PFSK-1 (cell line): ENCODE measurements around the gene SERHL2.

Source experiments
- FOXP2 ChIP-seq: optimal IDR thresholded peaks from 2 replicates; pipeline ENCODE3; 2011; ENCODE audit warnings: borderline replicate concordance, control low read depth, inconsistent platforms; ENCODE audit not compliant: insufficient read depth; ENCODE audit errors: extremely low read length, extremely low read depth
- POLR2AphosphoS5 ChIP-seq: IDR thresholded peaks from 2 replicates; pipeline ENCODE4 v1.6.1; 2012; ENCODE audit warnings: low read depth, mild to moderate bottlenecking, control low read depth, low read length, moderate library complexity
- SIN3A ChIP-seq: IDR thresholded peaks from 2 replicates; pipeline ENCODE4 v1.6.1; 2012; ENCODE audit warnings: mild to moderate bottlenecking, low read length, moderate library complexity, borderline replicate concordance; ENCODE audit not compliant: insufficient read depth
- TAF1 ChIP-seq: IDR thresholded peaks from 2 replicates; pipeline ENCODE4 v1.6.1; 2012; ENCODE audit warnings: low read length, control low read depth, borderline replicate concordance; ENCODE audit not compliant: insufficient read depth
- TF ChIP-seq, protein P1 (sequence below), 2 experiments: IDR thresholded peaks; 2 replicates each; pipeline versions ENCODE4 v1.6.1 to v1.8.0; 2011 to 2012; ENCODE audit warnings: low read depth in 2 of 2, low read length in 2 of 2, control low read depth in 1 of 2, inconsistent platforms in 1 of 2, mild to moderate bottlenecking in 1 of 2, moderate library complexity in 1 of 2; ENCODE audit not compliant: insufficient read depth in 1 of 2

The SERHL2 gene

DNA sequence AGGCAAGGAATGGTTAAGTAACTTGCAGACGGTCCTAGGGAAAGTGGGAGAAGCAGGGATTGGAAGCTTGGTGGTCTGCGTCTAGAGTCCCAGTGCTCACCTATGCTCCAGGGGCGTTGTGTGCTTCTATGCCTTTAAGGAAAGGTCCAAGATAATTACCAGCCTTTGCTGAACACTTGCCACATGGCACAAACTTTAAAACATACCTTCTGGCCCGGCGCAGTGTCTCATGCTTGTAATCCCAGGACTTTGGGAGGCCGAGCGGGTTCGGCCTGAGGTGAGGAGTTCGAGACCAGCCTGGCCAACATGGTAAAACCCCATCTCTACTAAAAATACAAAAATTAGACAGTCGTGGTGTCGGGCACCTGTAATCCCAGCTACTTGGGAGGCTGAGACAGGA, 58.6 kb downstream of the SERHL2 start:
- TF ChIP-seq SIN3A (no peak), POLR2AphosphoS5 (no peak), TAF1 (no peak), FOXP2 (no peak)
- TF ChIP-seq, protein P1, sequence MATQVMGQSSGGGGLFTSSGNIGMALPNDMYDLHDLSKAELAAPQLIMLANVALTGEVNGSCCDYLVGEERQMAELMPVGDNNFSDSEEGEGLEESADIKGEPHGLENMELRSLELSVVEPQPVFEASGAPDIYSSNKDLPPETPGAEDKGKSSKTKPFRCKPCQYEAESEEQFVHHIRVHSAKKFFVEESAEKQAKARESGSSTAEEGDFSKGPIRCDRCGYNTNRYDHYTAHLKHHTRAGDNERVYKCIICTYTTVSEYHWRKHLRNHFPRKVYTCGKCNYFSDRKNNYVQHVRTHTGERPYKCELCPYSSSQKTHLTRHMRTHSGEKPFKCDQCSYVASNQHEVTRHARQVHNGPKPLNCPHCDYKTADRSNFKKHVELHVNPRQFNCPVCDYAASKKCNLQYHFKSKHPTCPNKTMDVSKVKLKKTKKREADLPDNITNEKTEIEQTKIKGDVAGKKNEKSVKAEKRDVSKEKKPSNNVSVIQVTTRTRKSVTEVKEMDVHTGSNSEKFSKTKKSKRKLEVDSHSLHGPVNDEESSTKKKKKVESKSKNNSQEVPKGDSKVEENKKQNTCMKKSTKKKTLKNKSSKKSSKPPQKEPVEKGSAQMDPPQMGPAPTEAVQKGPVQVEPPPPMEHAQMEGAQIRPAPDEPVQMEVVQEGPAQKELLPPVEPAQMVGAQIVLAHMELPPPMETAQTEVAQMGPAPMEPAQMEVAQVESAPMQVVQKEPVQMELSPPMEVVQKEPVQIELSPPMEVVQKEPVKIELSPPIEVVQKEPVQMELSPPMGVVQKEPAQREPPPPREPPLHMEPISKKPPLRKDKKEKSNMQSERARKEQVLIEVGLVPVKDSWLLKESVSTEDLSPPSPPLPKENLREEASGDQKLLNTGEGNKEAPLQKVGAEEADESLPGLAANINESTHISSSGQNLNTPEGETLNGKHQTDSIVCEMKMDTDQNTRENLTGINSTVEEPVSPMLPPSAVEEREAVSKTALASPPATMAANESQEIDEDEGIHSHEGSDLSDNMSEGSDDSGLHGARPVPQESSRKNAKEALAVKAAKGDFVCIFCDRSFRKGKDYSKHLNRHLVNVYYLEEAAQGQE (IDR thresholded peaks at IDR 0.05; ENCODE audit: insufficient read depth in 1 of 2, low read depth in 2 of 2, low read length in 2 of 2), result no peak

DNA sequence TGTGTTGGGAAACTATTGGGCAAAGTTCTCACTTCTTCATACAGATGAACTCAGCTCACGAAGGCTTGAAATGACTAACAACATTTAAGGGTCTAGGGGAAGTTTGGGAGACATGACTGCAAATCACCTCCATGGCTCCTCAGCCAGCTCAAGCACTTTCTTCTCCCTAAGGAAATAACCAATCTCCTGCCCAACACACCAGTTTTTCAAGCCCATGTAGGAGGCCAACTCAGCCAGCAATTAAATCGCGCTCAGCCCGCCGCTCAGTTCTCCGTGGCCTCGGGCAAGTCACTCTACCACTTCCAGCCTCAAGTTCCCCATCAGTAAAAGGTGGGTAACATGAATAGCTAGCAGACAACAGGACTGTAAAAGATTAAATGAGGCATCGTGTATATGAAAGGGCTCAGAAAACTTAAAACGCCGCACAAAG, 60.1 kb downstream of the SERHL2 start:
- no peak for TF ChIP-seq POLR2AphosphoS5
- 0 out of 2 replicates have a peak, but pooled peaks have one; percentile 3 for TF ChIP-seq TAF1

DNA sequence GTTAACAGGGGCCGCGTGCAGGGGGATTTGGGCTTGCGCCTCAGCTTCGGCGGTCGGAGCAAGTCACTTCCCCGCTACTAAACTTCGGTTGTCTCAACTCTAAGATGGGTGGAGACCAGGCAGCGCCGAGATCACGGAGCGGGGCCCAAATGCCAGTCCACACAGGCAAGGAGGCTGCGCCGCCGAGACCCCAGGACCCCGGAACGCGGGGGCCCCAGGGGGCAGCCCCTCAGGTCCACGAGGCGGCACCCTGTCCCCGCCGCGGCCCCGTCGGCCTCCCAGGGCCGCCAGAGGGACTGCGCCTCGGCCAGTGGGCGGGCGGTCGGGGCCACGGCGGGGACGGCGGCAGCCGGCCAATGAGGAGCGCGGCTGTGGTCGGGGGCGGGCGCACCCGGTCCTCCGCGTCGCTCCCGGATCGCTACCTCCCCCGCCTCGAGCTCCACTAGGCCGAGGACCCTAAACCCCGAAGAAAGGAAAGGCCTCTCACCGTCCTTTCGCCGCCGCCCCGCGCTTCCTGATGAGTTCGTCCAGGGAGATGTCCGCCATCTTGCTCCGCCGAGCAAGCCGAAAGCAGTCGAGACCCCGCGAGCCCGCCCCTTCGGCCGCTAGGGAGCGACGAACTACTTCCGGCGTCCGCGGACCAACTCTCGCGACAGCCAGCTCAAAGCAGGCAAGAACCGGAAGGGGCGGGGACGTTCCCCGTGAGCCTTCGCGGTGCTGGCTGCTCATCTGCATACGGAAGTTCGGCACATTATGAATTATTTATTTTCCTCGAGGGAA, 60.7 kb downstream of the SERHL2 start, which contains the start of gene POLDIP3:
POLDIP3 (minus strand) TSS at position 572 of the 780 bp plus-strand sequence; CDS start at position 546, 26 bp downstream.
- no peak for TF ChIP-seq SIN3A
- TF ChIP-seq TAF1, result 0 out of 2 replicates have a peak, but pooled peaks have one; percentile 0
- TF ChIP-seq POLR2AphosphoS5, result 0 out of 2 replicates have a peak, but pooled peaks have one; percentile 39
- TF ChIP-seq, protein P1 (IDR thresholded peaks at IDR 0.05; ENCODE audit: insufficient read depth in 1 of 2, low read depth in 2 of 2, low read length in 2 of 2), result no peak
- peak; percentile 57 for TF ChIP-seq FOXP2

DNA sequence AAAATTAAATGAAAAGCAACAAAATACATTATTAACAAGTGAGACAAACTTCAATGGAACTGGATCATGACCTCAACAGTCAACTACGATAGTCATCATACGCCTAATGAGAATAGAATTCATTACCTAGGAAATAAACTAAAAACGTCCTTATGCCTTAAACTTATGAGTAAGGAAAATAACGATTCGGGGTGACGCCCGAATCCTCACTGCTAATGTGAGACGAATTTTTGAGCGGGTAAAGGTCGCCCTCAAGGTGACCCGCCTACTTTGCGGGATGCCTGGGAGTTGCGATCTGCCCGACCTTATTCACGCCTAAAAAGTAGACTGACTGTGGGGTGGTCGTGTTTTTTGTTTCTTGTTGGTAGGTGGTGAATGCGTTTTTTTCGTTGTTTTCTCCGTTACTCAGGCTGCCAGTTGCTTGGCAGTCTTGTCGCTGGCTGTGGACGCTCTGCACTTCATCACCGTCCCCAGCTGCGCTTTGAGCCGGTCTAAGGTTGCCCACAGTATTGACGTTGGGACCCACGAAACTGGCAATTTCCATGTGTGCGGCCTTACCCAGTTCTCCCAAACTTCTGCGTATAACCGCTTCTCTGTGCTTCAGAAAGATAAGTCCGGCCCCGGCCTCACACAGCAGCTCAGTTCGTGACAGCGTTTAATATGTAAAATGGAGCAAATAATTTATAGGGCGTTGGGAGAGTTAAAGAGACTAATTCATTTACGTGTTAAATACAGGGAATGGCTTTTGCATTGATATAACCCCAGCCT, 61.5 kb downstream of the SERHL2 start:
- TF ChIP-seq FOXP2 (peak; percentile 88), TAF1 (0 out of 2 replicates have a peak, but pooled peaks have one; percentile 57), SIN3A (peak; percentile 98), POLR2AphosphoS5 (peak; percentile 100)
- TF ChIP-seq, protein P1 (IDR thresholded peaks at IDR 0.05; ENCODE audit: insufficient read depth in 1 of 2, low read depth in 2 of 2, low read length in 2 of 2), result peak; percentile 50 to 62; a peak in 3 of 4 replicates

DNA sequence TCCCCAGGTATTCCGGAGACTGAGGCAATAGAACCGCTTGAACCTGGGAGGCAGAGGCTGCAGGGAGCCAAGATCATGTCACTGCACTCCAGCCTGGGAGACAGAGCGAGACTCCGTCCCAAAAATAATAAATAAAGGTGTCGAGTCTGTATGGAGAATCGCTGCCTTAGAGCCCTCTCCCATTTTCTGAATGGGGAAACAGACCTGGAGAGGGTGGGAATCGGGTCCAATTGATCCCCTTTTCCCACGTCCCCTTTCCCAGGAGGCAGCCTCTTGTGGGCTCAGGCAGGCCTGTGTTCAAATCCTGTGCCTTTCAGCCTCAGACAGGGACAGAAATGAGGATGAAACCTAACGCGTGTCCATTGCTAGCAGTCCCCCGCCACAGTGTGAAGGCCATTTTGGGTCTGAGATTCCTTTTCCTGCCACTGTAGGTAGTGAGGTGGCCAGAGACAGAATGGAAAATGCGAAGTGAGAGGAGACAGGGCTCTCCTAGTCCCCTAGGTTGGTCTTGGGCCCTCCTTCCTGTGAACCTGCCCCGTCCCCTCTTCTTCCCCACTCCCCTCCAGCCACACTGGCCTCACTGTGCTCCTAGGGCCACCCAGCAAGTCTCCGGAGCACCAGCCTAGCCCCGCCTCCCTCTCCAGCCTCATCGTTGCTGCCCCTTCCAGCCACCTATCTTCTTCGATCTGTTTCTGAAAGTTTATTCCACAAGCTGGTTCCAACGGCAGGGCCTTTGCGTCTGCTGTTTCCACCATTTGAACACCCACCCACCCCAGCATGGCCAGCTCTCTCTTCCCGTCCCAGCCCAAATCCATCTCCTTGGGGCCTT, 63.6 kb downstream of the SERHL2 start:
- TF ChIP-seq POLR2AphosphoS5 (no peak), SIN3A (no peak), TAF1 (no peak), FOXP2 (no peak)
- TF ChIP-seq, protein P1 (IDR thresholded peaks at IDR 0.05; ENCODE audit: insufficient read depth in 1 of 2, low read depth in 2 of 2, low read length in 2 of 2), result no peak
